HG03064 (cell line): ENCODE measurements around the gene POLR3G.

Source experiments
- ATAC-seq: cut with Tn5 transposase; IDR thresholded peaks from one replicate; pipeline ENCODE4 v1.9.1; 2021; ENCODE audit warnings: low read depth; ENCODE audit not compliant: unreplicated experiment

POLR3G gene

DNA sequence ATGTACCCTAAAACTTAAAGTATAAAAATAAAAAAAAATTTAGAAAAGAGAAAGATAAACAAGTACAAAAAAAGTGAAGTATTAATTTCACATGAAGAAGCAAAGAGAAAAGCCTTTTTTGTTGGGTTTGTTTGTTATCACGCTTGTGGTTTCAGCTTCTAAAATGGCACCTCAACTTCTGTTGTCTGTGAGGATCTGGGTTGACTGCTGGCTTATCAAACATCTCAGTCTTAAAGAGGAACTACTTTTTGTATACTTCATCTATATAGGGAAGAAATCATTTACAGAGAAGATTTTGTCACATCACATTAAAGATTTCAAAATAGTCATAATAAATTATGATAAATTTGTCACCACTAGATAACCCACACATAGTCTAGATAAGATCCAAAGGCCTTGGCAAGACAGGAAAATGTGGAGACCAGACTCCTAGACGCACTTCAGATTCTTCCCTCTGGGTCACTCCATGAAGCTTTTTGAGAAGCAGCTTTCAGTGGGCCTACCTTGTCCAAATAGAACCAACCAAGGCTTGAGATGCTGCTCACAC, 75.1 kb downstream of the POLR3G start:
- ATAC-seq = no peak

DNA sequence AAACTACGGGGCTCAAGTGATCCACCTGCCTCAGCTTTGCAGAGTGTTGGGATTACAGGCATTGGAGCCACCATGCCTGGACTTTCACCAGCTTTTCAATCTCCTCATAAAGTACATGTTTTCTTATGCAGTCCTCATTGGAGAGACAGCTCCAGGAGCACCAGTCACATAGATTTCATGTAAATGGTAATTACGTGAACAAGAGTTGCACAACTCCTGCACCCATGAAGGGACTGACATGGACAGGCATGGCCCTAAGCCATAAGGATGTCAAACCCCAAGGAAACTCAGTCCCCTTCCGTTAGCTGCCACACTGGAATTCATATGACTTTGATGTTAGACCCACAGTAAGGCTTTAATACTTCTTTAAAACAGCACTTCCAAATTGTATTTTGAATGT, 76.3 kb downstream of the POLR3G start:
- no peak for ATAC-seq

DNA sequence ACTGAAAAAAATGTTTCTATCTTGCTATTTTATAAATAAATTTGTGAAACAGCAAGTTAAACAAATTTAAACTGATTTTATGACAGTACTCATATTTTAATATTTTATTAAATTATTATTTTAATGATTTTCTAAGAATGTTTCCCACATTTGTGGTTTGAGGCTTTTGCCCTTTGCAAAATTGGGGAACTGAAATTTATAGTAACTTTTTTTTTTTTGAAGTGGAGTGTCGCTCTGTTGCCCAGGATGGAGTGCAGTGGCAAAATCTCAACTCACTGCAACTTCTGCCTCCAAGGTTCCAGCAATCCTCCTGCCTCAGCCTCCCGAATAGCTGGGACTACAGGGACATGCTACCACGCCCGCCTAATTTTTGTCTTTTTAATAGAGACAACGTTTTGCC, 76.7 kb downstream of the POLR3G start:
- no peak for ATAC-seq

DNA sequence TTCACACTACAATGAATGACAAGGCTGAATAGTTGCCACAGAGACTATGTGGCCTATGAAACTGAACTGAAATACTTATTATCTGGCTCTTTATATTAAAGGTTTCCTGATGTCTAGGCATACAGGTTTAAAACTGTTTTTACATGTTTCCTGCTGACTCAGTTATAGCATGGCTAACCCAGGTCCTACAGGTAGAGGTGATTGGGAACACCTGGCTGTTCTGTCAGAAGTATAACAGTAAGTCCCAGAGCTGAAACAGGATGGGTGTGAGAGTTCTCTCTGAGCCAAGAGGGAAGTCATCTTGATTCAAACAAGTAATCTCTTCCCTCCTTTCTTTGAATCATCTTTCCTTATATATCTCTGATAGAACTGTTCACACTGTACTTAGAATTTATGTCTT, 79.0 kb downstream of the POLR3G start:
- no peak for ATAC-seq

DNA sequence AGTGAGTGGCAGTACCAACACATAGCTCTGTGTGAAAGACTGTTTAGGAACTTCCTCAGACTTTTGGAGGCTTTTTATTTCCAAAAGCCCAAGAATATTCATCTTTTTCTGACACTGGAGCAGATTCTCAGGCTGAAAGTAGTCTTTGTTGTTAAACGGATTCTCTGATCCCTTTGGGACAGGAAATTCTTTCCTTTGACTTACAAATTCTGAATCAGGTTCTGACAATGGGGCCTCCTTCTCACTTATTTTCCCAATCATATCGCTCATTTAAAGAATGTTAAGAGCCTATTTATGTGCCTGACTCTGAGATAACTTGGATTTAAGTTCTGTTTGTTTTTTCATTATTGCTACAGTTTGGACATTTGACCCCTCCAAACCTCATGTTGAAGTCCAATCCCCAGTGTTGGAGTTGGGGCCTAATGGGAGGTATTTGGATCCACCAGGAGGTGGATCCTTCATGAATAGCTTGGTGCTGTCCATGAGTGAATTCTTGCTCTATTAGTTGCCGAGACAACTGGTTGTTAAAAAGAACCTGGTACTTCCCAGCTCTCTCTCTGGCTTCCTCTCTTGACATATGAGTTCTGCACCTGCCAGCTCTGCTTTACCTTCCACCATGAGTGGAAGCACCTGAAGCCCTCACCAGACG, 79.8 kb downstream of the POLR3G start:
- no peak for ATAC-seq

DNA sequence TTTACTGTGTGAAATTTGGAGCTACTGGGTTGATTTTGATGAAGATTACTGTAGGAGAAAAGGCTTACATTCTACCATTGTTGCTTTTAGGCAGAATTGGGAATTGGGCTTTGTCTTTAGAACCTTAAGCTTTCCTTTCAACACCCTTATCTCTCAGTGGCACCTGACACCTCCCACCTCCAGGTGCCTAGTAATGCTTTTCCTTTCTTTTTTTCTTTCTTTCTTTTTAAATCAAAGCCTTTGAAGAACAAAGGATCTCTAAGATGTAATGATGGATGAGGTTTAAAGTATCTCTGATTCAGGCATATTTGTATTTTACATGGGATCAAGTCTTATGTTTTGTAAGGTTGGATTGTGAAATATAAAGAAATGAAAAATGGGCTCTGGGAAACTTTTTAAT, 81.0 kb downstream of the POLR3G start:
- no peak for ATAC-seq

DNA sequence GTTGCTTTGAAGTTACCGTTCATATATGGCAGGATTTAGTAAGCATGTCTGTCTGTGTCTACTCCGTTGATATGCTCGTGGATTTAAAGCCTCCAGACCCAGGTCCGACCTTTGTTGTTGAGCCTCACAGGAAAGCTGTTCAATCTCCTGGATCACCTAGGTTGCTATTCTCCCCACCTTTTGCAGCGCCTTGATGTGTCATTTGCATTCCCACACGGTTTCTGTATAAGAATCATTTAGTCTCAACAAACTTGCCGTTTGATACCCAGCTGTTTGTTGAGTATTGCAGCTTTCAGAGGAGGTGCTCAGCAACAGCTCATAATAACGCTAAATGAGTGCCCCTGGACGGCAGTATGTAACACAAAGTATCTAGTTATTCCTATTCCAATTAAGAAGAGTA, 82.7 kb downstream of the POLR3G start:
- ATAC-seq = no peak

DNA sequence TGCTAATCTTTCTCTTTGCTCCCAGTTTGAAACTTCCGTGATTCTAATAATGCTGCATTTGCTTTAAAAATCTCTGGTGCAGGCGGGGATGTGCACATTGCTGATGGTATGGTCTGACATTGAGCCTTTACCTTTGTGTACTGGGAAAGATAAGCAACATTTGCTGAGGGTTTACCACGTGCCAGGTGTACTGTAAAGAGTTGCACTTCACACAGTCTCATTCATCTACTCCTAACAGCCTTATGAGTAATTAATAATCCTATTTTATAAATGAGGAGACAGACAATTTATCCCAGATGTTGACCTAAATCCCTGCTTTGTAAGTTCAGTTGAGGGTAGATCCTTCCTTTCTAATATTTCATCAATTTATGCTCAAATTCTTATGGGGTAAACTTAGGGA, 83.2 kb downstream of the POLR3G start:
- no peak for ATAC-seq

DNA sequence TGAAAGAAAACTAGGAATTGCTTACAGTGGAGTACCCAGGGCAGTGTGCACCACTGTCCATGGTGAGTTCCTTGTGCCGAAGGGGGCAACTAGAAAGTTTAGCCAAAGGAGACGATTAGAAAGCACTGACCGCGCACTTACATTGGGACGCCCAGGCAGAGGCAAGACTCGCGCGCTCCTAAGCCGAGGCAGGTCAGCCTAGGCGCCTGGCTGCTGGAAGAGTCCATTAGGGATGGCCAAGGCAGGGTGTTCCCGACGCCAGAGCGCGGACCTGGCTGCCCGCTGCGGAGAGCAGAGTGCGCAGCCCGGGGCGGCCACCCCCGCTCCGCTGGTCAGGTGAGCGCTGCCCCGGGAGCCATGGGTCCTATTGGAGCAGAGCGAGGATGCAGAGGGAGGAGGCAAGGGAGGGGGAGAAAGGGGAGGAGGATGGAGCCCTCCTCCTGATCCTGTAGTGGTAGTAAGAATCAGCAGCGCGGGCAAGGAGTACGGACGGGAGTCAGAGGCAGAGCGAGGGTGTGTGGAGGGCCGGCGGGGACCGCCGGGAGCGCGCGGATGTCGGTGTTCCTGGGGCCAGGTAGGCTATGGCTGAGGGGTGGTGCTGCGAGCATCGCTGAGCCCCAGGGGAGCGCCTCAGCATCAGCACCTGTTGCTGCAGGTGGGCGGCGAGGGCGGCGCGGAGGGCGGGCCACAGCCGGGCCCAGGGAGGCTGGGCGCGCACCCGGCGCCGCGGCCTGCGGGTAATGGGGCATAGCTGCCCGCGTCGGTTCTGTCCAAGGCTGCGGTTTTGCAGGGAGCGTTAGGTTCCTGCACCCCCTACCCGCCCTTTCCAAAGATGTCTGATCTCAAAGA, 83.9 kb downstream of the POLR3G start, which contains the start of gene ADGRV1:
TSS of gene ADGRV1 (plus strand) at position 454 of the 849 bp plus-strand sequence. CDS start at position 553, 99 bp downstream.
- ATAC-seq = no peak

DNA sequence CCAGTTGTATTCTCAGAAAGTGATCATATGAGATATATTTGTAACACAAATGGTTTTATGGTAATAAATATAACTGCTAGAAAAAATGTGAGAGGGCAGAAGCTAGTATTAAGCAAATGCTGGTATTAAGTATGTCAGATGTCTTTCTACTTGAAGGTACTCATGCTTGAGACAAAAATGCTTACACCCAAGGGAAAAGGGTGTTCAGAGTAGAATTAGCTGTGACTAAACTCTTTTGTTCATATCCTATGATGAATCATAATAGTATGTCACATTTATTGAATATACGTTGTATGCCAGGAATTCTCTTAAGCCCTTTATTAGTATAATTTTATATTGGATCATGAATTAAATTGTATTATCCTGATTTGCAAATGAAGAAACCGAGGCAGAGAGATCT, 86.1 kb downstream of the POLR3G start:
- no peak for ATAC-seq

DNA sequence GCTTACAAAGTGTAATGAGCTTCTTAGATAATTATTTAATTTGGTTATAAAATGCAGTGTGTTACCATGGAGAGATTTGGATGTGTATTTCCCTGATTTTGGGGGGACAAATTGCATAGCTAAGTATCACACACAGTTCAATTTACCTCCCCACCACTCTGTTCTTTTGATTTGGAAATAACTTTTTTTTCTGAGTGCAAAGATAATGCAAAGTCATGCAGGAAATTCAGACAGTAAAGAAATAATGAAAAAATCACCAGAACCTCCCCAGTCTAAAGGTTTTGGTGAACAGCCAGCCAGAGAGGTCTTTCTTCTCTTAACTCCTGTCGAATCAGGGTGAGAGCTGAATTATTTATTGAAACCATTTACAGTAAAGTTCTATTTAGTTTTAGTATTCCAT, 87.1 kb downstream of the POLR3G start:
- no peak for ATAC-seq

DNA sequence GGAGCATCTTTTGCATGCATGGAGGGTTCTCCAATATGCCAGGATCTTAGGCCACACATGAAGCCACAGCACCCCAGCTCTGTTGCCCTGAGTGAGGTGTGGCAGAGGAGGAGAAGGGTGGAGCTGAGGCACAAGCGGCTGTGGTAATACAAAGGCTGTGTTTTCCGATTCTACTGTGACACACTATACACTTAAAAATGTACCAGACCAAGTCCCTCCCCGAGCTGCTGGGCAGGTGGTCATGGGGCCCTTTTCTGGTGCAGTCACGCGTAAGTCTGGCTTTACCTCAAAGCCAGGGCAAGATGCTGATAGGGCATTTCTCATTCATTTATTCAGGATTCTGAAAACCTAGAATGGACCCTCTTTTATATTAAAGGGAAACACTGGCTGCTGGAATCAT, 87.7 kb downstream of the POLR3G start:
- no peak for ATAC-seq

DNA sequence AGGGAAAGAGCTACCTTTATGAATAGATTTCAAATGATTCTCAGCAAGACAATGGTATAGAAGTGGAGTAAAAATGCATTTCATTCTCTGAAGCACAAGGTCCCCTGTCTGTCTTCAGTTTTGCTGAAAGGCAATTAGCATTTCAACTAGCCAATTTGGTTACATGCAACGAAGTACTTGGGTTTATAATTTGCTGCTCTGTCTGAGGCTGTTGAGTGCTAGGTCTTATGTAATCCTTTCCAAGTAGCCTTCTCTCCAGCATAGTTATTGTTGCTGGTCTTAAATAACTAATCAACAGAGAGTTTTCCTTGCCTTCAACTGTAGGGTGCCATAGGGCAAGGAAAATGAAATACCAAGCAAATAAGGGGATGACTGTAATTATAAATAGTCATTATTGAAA, 88.4 kb downstream of the POLR3G start:
- no peak for ATAC-seq
